Right kidney (tissue), 1 donor: ENCODE results near the gene MASP1.

ENCODE experiments used
- DNase-seq: peaks from one replicate; pipeline ENCODE4 v3.0.0-alpha.2; 2016

MASP1 gene

DNA sequence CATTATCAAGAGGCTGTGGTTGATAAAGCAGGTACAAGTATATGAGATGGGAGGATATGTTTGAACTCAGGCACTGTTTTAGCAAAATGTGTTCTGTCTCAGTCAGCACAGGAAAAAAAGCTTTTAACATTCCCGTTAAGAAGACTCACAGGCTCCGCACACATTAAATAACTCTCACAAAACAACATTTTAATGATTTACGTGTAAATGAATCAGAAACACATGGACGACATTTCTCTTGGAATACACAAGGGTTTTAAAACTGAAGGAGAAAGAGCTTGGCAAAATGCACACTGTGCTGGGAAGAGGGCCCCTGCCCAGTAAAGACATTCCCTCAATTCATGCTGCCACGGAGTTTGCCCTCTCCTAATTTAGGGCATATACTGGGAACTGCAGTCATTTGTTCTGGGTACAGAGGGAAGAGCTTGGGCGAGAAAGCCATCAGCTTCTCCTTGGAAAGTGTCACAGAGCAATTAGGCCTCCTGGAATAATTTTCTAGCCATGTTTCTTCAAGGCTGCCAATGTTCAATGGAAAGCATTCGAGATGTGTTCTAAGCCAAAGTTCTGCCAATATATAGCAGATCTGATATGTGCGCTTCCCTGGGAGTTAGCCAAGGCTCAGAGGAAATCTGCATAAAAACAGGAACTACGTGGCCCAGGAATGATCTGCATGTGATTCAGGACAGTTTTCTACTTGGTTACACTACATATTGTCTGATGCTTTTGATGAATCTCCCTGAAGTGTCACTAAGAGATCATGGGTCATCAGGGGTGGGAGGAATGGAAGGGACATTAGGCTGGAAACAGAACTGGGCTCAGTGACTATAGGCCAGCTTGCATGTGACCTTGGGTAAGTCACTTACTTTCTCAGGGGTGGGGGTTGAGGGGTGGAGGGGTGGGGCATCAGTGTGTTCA is 2.2 kb upstream of the MASP1 start:
- DNase-seq, result no peak

DNA sequence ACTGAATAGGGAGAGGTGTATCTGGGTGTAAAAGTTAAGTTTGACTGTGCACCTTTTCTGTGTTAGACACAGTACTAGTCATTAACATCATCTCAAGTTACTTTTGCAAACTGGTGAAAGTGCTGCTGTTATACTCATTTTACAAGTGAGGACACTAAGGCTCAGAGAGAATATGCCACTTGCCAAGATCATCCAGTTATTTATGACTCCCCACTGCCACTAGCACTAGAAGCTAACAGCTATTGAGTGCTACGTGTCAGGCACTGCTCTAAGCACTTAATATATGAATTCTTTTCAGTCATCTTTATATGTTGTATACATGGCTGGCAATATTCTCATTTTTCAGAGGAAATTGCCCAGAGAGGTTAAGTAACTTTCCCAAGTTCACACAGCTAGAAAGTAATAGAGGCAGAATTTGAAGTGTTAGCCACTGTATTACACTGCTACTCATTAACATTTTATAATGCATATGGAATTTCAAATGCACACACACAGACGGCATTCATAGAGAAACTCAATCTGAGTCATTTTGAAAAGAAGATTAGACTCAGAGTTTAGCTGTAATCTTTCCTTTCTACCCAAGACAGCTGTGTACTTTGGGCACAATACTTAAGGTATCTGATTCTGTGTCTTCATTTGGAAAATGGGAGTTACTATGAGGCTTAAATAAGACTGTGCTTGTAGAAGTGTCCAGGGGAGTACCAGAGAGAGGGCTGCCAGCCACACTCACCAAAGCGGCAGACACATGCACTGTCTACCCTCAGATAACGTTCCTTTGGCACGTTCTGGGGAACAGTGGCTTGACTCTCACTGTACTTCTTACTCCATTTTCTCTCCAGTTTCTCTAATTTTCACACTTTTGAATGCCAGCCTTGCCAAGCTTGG is 1.3 kb upstream of the MASP1 start:
- no peak for DNase-seq

DNA sequence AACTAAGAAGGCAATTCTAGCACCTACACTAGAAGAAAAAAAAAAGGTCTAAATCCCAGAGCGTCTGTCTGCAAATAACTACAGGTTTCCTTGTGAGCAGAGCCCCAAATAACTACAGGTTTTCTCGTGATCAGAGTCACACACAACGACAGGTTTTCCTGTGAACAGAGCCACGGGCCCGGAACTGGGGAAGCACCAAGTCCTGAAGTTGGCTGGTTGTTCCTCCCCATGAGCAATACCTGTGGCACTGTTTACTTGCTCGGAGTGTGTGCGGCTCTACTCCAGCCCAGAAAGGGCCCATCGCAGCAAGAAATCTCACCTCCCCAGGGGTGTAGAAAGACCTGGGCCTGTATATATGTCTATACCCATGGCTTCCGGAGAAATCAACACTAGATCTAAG is 644 bp upstream of the MASP1 start:
- DNase-seq, result no peak

DNA sequence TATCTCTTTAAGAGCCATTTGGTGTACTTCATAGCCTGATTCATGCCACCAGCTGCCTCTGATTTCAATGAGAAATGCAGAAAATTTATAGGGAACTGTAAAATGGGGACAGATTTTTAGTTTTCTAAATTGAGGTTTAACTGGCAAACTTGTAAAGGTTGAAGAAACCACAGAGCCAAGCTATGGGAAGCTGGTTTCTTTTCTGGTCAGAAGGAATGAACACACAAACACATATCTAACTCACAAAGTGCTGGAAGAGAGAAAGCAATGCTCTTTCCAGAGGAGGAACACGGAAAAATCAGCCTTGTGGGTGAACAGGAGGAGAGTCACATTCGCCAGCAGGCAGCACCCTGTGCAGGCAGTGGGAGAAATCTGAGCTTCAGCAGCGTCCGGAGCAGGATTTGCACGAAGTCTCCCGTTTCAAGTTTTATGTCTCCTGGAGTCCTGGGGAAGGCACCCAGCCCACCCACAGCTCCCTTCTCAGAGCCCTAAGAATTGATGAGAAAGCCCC is 481 bp downstream of the MASP1 start:
- no peak for DNase-seq

DNA sequence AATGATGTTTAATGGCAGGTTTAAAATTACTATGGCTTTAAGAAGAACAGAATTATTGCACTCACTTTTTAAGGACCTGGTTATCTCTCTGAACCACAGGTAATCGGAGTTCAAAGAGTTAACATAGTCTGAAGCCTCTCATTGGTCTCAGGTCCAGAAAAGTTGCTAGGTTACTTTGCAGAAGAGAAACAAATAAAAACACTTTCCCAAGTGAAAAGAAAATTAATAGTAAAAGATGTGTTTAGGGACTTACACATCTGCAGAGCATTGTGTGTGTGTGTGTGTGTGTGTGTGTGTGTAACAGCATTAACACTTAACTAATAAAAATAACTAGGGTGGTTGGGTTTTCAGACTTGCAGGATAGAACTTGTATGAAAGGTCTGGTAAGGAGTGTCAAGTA is 1.0 kb downstream of the MASP1 start:
- no peak for DNase-seq

DNA sequence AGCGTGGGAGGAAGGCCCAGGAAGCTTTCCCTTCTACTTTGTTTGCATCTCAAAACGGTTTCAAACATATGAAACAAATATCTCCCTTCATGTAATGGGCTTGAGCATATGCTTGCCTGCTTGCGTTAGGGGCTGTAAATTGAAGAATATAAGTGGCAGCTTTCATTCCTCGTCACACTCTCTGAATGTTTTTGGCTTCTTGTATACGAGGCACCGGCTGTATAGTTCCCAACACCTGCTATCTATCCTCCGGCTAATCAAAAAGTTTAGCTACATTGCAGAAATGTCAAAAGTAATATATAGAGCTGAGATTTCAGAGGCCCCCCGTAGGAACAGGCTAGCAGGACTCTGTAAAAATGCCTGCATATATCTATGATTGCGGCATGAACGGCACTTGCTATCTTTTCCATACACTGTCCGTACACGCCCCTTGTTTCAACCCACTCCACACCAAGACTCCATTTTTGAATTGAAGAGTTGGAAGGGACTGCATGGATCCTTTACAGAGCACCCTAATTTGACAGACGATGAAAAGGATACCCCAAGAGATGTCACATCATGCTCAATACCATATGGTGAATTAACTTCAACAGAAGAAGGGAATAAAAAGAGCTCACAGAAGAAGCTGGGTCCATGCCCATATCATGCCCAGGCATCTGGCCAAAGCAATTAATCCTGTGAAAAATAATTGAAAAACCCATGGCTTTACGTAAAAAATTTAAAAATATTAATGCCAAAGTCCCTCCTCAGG is 2.5 kb downstream of the MASP1 start:
- no peak for DNase-seq

DNA sequence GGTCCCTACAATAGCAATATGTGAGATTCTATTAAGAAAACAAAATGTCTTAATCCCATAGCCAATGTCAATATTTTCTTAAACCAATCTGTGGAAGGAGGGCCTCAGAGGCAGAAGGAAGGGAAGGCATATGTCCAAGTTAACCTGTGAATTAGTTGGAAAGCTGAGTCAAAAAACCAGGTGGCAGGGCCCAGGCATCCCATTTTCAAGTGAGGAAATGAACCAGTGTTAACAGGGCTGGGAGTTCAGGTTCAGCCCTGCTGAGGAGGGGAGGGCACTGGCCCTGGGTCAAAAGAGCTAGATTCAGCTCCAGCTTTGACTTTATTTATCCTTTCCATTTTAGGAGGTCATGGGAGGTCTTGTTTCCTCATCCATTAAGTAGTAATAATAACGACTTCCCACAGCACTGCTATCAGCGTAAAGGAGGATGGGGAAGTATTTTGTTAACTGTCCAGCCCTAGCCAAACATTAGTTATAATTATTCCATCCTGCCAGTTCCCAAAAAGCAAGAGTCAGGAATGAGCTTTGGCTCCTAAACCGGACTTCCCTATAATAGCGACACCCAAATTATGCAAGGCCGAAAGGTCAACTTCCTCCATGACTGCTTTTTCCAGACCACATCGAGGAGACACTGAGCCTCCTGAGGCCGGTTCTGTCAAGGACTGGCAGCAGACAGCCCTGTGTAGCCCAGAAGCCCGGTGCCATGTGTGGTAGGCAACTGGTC is 3.2 kb downstream of the MASP1 start:
- no peak for DNase-seq

DNA sequence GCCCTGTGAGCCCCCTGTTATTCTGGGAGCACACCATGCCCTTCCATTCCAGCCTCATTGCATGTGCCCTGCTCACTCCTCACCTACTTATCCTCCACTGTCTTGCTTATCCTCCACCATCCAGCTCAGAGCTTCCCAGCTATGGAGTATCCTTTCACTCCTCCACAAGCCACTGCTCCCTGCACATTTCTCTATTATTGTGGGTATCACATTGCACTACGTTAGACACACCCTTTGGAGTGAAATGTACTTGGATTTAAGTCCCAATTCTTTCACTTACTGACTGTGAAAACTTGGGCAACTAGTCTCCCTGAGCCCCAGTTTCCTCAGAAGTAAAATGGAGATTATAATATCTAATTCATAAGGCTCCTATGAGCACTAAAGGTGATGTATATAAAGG is 4.3 kb downstream of the MASP1 start:
- no peak for DNase-seq

DNA sequence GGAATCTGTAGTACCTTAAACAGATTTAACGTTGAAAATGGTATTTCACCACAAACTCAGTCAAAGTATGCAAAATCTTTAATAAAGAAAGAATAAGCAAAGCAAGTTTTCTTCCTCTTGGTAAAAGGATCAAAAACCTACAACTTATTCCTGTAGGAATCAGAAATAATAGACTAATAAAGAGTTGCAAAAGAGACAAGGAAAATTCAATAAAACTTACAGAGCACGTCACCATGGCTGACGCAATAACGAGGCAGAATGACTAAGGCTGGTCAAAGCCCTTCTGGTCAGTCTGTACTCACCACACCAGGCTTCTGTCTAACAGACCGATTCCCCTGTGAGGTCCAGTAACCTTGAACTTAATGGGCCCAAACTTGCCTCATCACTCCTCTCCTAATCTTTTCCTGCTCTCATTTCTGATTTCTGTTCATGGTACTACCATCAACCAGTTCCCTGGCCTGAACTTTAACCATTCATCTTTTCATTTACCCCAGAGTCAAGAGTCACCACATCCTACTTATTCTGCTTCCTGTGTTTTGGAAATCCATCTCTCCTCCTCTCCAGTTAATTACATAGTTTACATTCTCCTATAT is 5.0 kb downstream of the MASP1 start:
- DNase-seq, result no peak

DNA sequence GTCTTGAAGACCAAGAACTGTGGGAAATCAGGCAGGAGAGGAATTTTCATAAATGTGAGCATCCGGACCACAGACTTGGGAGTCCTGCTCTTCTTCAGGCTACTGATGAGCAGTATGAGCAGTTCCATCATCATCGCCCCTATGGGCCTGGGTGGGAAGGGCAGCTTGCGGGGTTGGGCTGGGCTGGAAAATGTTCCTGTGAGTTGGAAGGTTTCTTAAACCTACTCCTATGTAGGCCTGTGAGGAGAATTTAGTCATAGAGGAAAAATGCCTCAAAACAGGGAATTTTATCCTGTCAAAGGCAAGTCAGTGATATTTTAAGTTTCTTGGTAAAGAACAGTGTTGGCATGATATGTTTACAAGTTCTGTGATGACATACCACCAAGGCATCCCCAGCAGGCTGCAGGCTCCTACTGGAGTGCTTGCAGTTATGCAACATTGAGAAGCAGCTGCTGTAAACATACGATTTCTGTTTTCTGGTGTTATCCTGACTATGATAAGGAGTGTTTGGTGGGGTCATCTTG is 10.3 kb downstream of the MASP1 start:
- DNase-seq, result no peak

DNA sequence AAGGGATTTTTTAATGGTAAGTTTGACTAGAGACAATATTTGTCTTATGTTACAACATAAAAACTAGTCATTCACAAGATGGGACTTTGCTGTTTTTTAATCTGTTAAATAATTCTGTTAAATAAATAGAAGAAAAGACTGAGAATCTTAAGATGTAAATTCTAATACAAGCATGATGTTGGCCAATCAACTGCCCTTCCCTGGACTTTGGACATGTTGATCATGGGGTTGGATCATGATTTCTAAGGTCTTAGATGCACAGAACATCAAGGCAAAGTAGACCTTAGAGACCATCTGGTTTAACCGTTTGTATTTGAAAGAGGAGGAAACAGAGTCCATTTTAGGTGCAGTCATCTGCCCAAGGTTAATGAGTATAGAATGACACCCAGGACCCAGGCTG is 10.9 kb downstream of the MASP1 start:
- no peak for DNase-seq

DNA sequence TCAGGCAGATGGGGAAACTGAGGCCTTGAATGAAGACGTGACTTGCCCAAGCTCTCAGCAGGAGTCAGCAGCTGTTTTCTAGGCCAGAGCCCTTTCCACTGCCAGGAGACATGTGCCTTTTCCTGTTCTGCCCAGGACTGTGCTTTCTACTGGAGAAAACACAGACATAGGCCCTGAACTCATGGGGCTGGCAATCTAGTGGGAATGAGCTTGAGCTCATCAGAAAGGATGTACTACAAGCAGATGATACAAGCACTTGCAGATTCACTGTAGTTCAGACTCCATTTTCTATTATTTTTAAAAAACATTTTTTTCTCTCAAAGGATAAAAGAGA is 14.4 kb downstream of the MASP1 start:
- DNase-seq, result no peak

DNA sequence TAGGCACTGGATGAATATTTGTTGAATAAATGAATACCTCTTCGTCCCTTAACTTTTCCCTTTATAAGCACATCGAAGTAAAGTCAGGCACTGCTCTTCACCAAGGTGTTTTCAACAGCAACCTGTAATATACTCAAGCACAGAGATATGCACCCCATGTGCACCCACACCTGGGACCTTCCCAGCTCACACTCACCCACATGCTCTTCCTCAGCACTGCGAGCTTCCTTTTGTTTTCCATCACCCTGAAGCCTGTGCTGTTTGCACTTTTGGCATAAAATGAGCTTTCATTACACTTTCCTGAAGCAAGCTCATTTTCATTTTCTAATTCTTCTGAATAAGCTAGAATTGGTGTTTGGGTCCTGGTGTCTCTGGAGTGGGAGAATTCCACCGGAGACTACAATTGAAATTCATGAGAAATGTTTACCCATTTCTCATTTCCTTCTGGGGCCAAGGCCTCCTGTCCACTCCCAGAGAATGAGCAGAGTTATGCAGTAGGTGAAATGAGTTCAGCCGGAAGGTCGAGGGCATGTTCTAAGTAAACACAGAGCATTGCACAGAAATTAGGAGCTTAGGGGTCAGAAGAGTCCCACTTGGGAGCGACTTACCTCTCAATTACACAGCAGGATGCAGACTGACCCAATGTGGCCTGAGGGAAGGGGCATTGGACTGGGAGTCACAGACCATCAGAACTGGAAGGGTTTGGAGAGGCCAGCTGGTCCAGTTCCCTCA is 15.0 kb downstream of the MASP1 start:
- DNase-seq, result no peak

DNA sequence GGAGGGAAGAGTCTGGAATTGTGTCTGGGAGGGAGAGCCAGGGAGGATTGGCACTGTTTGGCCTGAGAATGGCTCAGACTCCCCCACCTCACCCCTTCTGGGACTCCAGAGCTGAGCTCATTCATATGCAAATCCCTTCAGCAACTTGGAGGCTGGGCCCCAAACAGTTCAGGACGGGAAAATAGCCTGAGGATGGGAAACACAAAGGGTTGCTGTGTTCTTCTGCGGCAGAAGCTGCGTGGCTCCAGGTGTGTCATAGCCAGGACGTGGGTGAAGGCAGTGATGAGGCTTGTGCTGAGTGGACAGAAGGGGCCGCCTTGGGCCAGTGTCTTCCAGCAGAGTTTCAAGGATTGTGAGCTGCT is 16.6 kb downstream of the MASP1 start:
- no peak for DNase-seq

DNA sequence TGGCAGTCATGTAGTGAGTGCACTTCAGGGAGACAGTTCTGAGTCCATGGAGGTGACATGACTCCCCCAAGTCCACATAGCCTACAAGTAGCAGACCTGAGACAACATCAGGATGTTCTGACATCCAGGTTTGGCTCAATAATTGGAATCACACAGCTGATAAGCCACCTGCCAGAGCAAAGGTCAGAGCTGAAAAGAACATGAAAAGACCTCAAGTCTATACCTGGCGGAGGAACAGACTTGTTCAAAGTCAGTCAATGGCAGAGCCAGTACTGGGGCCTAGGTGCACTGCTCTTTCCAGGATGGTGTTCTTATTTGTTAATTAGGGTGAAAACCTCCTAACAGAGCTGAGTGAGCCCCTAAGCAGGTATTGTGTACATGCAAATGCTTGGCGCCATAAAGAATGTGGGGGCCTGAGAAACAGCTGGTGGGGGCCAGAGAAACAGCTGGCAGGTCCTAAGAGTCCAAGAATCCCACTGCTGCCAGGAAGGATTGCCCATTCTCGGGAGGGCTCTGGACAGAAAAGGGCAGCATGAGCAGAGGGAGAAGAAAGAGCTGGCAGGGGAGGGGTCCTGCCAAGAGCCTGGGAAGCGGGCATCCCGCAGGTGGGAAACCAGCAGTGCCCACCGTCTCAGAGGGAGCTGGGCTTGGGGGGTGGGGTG is 17.1 kb downstream of the MASP1 start:
- DNase-seq, result no peak

DNA sequence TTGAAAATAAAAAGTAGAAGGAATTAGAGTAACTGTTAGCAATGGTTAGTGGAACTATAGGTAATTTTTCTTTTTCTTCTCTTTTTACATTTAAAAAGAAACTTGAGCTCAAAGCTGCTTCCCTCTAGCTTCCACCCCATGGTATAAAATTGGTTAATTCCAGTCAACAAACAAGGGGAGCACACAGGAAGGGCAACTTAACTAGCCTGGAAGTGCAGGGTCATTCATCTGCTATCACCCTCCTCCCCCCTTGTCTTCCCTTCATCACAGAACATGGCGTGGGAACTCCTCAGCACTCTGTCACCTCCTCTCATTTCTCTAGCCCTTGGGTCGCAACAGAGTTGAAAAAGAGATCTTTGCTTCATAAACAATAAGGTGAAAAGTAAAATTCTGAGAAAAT is 20.0 kb downstream of the MASP1 start:
- DNase-seq, result no peak

DNA sequence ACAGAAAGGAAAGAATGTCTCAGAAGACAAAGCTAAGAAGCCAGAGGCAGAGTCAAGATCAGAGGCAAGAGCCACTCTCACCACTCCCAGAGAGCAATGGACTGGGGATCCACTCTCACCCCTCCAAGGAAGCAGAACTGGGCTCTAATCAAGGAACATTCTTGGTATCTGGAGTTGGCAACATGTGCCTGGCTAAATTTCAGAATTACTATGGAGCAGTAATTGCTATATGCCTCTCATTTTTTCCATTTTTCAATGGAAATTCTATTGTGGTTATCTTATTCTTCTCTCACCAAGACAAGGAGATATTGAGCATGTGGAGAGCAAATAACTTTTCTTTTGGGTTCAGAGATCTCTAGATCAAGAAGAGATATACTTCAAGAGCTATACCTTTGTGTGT is 22.1 kb downstream of the MASP1 start:
- no peak for DNase-seq

DNA sequence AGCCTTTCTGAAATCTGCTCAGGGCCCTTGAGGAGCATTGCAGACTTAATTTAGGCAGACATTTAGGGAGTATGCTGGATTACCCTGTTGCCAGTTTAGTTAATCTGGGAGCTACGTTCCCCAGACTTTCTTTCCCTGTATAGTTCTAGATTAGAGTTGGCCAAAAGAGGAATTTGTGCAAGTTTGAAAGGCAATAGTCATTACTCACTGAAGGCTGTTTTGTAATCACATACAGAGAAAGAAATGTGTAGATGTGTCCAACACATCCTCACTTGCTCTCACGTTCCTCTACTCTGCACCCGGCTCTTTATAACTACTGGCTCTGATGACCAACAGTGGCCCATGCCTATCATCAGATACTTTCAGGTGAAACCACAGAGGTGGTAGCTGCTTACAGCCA is 24.2 kb downstream of the MASP1 start:
- DNase-seq, result no peak

DNA sequence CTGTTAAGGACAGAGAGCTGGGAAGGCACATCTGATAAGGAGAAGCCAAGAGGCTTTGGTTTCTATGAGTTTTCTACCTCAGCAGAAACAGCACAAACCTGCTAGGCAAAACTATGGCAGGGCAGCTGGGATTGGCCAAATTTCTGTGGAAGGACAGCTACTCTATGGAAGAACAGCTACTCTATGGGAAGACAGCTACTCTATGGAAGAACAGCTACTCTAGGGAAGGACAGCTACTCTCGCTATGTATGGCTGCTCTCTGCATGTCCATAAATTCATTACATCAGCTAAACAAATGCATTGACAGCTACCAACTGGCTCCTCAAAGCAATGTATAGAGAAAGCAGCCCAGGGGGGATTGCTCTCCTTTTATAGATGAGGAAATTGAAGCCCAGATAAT is 24.8 kb downstream of the MASP1 start:
- no peak for DNase-seq

DNA sequence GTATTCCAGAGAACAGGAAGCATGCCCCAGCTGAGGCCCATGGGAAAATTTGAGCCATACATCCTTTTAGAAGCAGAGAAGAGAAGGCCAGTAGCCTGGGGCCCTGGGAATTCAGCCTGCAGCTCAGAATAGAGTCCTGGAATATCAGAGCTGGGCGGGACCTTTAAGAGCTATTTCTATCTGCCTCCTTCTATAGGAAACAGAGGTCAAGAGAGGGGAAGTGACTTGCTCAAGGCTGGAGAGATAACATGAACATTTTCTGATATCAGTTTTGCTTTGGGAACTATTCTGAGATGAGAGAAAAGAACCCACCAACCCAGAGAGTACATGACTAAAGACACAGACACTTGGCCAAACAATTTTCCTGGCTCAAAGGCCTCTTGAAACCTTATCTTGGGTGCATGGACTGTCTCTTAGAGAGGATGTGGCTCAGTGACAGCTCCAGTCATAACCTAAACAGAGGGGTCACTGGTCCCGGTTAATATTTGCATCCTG is 26.0 kb downstream of the MASP1 start:
- peak; percentile 4 for DNase-seq
